GM19324 (cell line): ENCODE results near the gene KIRREL3.

Source experiments
- ATAC-seq: cut with Tn5 transposase; IDR thresholded peaks from one replicate; pipeline ENCODE4 v1.9.1; 2021; ENCODE audit warnings: mild to moderate bottlenecking, moderate library complexity; ENCODE audit not compliant: unreplicated experiment, low FRiP score

KIRREL3 gene

DNA sequence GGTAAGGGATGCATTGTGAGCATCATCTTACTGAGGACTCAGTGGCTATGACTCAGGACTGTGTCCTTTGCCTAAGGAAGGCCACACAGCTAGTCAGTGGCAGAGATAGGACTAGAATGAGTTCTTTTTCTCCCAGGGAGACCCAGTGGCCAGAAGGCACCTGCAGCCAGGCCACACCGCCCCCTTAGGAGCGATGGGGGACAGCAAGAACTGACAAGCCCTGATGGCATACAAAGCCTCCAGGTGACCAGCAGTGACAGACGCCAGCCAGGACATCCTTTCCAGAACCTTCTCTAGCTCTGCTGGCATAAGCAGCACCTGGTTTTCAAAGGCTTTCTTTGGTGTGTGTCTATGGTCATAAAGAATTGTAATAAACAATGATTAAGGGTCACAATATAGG, 405.0 kb downstream of the KIRREL3 start:
- no peak for ATAC-seq

DNA sequence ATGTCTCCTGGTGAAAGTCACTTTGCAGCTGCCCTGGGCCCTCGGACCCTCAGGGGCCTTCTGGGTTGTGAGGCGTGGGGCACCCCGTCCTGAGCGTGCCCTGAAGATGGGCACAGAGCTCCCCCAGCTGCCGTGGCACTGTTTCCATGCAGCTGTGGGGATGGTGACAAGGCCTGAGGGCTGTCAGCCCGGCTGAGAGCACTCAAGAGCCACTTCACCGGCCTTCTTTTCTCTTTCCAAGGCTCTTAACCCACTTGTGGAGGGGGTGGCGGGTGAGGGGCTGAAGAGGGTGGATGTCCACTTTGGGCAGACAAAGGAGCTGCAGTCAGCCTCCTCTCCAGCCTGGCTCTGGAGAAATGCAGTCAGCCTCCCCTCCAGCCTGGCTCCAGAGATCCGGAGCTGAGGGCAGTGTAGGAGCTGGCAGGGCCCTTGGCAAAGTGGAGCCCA, 405.6 kb downstream of the KIRREL3 start:
- no peak for ATAC-seq

GRCh38 chr11:126592496-126593410, 407.8 kb downstream of the KIRREL3 start:
- no peak for ATAC-seq

DNA sequence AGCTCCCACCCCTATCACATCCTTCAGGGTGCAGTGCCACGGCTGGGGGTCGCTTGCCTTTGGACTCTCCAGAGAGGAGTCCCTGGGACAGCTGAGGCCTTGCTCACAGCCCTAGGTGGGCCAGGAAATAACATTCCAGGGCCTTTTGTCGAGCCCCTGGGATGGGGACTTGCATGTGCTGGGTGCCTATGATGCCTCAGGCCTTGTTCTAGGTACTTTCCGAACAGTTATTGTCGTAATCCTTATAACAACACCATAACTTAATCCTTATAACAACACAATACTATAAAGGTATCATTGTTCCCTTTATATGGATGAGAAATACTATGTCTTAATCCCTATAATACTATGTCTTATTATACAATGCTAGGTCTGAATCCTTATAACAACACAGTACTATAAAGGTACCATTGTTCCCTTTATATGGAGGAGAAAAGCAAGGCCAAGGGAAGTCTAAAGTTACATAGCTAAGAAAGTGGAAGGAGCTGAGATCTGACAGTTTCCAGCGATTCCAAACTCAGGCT, 408.5 kb downstream of the KIRREL3 start:
- ATAC-seq: no peak

- ATAC-seq: no peak
Observed at GRCh38 chr11:126589492-126589803, 411.1 kb downstream of the KIRREL3 start.

GRCh38 chr11:126588630-126589491, 411.7 kb downstream of the KIRREL3 start:
- ATAC-seq: no peak

DNA sequence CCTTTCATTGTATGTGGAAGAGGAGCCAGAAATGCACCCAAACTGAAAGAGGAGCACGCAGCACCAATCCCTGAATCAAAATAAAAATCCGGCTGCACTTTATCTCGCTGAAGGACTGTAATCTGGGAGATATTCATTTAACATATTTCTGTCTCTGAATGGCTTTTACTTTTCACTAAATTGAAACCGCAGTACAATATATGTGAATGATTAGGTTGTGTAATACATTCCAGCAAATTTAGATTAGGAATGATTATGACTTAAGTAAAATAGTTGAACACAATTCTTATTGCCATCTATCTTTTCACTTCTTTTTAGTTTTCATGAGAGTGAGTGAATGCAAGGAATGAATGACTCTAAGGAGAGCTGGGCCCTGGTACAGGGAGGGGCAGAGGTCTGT, 413.0 kb downstream of the KIRREL3 start:
- no peak for ATAC-seq

DNA sequence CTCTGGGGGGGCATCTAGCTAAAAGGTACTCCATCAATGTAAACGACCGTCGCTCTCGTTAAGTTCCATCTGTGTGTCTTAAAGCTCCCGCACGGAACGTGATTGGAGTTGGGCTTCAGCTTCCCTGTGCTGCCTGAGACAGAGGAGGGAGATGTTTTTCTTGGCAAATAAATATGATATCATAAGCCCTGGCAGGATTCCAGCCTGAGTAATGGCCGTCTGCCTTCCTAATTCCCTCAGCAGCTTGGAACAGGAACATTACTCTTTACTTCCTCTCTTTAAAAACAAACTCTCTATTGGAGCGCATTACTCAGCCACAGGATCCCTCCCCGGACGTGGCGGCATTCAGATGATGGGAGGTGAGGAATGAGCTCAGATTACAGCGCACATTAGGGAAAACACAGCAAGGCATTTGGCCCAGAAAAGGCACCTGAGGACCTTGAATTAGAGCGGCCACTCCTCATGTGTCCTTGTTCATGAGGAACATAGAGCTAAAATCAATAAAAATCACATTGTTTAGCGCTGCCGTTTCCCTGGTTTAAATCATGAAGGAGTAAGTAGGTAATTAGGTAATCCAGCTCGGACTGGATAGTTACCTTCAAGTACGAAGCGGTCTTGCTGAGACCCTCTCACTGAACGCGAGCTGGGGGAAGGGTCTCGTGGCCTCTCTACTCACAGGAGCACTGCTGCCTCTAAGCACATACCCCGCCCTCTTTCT, 414.6 kb downstream of the KIRREL3 start:
- no peak for ATAC-seq

DNA sequence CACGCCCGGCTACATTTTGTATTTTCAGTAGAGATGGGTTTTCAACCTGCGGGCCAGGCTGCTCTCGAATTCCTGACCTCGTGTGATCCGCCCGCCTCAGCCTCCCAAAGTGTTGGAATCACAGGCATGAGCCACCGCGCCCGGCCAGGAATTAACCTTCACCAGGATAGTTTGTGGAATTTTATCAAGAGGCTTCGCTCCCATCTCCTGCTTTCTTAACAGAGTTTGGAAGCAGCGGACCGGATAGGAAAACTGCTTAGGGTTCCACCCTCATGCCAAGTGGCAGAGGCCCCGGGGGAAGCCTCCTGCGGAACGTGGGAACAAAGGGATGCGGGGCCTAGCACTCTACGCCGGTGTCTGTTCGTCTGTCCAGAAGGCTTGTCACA, 415.2 kb downstream of the KIRREL3 start:
- no peak for ATAC-seq

- ATAC-seq: no peak
Observed at GRCh38 chr11:126583594-126584427, 416.8 kb downstream of the KIRREL3 start.

- no peak for ATAC-seq
Observed at GRCh38 chr11:126583101-126583500, 417.5 kb downstream of the KIRREL3 start.

- ATAC-seq: no peak
Observed at GRCh38 chr11:126581871-126582648, 418.5 kb downstream of the KIRREL3 start.

GRCh38 chr11:126578426-126578825, 422.1 kb downstream of the KIRREL3 start:
- no peak for ATAC-seq

- no peak for ATAC-seq
Observed at GRCh38 chr11:126578021-126578420, 422.5 kb downstream of the KIRREL3 start.

- no peak for ATAC-seq
Observed at GRCh38 chr11:126575849-126576248, 424.7 kb downstream of the KIRREL3 start.

DNA sequence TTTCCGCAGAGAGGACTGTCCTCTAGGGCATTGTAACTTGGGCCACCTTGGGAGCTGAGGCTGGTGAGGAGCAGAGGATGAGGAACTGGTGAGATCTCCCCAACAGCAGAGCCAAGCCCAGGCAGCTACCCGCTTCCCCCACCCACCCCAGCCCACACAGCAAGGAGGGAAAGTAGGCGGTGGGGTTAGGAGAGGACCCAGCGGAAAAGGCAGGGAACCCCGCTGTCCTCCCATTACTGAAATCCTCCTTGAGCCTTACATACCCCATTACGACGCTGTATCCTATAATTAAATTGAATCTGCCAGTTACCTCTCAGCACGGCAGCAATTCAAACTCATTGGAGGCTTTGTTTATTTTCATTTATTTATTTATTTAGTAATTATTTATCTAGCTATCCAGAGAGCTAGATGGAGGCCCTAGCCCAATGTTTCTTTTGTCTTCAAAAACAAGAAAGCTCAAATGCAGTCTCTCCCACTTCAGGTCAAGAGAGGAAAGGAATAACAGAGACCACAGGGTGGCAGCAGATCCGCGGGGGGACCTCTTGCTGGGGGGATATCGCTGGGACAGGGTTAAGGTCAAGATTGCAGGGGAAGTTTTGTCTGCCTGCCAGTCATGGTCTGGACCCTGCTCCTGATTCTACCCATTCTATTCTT, 427.1 kb downstream of the KIRREL3 start:
- no peak for ATAC-seq

GRCh38 chr11:126570489-126570888, 430.1 kb downstream of the KIRREL3 start:
- no peak for ATAC-seq

DNA sequence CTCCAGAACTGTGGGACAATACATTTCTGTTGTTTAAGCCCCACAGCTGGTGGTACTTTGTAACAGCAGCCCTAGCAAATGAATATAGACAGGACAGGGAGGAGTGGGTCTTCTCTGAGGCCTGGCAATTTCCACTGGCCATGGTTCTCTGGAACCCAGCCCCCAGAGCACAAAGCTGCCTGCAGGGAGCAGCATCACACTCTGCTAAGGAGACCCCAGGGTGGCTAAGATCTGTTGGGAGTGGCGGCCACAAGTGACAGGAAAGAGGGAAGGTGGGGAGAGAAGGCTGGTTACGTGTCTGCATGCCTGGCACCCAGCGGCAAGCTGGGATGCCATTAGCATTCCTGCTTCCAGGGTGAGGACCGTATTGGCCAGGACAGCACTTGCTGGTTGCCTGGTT, 433.2 kb downstream of the KIRREL3 start:
- ATAC-seq: no peak

DNA sequence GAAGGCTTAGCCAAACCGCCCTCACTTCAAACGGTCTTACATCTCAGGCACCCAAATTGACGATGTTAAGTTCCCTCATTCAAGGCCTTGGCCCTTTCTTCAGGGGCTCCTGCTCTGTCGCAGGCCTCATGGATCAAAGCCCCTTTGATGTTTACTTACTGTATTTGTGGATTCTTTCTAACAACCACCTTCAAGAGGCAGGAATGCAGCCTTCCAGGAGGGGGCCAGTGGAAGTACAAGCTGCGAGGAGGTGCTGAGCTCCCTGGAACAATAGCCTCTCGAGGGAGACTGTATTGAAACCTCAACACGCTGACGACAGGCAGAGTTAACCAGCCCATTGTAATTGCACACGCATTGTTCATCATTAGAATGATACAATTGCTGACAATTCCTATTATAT, 436.0 kb downstream of the KIRREL3 start:
- no peak for ATAC-seq
